Stimulated activated CD4-positive, alpha-beta T cell treated with anti-CD3 and anti-CD28 coated beads, TNF-alpha, amount 100 ng/mL, for 4 hours (primary cell): ENCODE measurements around the gene PKHD1.
"Not testable (repeated sequence)": the region's sequence is repeated elsewhere in the genome, so short reads cannot be mapped to it uniquely, and the experiment has no call there.

Experiments used
- DNase-seq, 3 experiments: peaks; one replicate each; pipeline ENCODE4 v3.0.0-alpha.2; 2020; ENCODE audit warnings: low read depth in 3 of 3

PKHD1 gene

DNA sequence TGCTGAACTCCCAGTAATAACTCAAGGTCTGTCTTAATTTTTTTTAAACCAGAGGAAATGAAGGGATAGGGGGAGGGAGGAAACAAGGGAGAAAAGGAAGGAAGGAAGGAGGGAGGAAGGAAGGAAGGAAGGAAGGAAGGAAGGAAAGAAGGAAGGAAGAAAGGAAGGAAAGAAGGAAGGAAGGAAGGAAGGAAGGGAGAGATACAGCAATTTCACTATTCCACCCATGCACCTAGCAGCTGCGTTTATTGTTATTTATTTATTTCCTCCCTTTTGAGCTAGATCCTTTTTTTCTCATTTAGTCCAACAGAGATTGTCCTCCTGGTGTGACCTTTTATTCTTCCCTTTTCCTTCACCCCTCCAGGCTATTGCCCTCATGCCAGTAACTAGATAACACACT, 97.6 kb downstream of the PKHD1 start:
- no peak for DNase-seq

- no peak for DNase-seq
Observed at GRCh38 chr6:51986864-51987263, 100.5 kb downstream of the PKHD1 start.

DNA sequence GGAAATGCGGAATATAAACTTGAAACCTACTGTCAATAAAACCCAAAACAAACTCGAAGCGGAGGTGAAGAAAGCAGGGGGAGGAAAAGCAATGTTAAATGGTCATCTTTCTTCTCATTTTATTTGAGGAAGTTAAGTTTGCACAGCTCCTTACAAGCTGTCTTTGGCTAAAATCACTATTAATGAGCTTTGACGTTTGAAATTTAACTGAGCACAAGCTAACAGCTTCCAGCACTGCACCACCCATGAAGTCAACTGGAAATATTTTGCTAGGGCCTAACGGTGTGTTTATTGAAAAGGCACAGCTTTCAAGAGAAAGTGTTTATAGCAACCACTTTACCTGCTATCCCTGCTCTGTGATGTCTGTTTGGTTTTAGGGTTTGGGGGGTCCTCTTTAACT, 103.8 kb downstream of the PKHD1 start:
- no peak for DNase-seq

GRCh38 chr6:51982695-51983094, 104.7 kb downstream of the PKHD1 start:
- not testable (repeated sequence) for DNase-seq

DNA sequence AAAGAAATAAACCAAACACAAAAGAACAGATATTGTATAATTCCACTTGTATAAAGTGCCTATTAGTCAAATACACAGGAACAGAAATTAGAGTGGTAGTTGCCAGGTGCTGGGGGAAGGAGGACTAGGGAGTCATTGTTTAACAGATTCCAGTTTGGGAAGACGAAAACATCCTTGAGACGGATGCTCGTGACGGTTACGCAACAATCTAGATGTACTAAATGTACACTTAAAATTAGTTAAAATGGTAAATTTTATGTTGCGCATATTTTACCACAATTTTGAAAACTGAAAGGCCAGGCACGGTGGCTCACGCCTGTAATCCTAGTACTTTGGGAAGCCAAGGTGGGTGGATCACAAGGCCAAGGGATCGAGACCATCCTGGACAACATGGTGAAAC, 111.0 kb downstream of the PKHD1 start:
- DNase-seq, result no peak

GRCh38 chr6:51972659-51973058, 114.8 kb downstream of the PKHD1 start:
- no peak for DNase-seq

DNA sequence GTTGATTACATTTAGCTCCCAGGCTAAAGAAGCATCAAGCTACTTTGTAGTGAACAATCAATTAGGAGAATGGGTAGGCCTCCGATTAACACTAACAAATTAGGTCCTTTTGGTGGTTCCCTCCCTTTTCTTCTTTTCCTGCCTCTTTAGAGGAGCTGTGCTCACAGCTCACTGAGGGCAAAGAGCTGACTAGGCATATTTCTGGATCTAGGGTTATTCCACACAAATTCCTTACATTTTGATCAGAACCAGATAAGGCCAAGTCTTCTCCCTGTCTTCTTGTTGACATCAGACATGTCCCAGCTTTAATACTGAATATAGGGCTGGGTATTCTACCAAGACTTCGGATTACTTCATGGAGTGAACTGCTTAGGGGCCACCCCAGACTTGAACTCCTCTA, 119.1 kb downstream of the PKHD1 start:
- DNase-seq, result no peak

DNA sequence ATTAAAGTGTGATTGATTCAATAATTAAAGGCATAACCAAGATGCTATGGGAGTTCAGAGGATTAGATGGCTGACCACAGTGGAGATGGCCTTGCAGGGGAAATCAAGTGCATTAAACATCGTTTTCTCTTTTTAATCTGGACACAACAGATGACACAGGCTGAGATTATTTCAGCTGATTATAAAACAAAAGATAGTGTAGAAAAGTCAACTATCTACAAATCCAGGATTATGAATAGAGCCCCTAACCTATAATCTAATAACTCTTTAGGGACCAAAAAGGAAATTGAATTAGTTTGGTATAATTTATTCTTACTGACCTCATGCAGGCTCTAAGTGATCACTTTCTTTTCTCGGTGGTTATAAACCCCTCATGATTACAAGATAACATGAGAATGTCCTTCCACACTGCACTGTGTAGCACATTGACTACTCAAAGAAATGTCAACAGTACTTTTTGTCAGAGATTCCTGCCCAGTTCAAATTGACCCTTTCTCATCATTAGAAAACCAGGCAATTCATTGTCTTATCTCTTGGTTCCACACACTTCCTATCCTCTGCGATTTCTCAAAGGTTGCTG, 122.1 kb downstream of the PKHD1 start:
- no peak for DNase-seq

GRCh38 chr6:51963980-51964379, 123.4 kb downstream of the PKHD1 start:
- DNase-seq, result no peak

GRCh38 chr6:51962354-51962753, 125.1 kb downstream of the PKHD1 start:
- DNase-seq, result no peak

DNA sequence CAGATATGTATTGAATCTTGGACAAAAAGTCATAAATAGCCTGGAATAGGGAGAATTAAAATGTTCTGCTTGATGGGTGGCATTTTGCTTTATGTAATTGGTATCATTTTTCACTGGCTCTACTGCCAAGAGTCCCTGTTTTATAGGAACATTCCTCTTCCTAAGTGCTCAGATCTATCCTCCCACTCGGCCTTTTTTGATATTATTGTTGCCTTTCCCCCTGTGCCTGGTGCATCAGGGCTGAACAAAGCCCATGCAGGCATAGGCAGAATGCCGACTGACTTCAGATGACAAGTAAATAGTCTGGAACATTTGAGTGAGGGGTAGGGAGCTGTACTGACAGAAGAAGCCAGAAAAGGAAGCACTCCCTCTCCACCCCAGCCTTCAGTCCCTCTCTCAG, 127.0 kb downstream of the PKHD1 start:
- no peak for DNase-seq

GRCh38 chr6:51959744-51960383, 127.5 kb downstream of the PKHD1 start:
- no peak for DNase-seq

- DNase-seq, result no peak
Observed at GRCh38 chr6:51954681-51955080, 132.7 kb downstream of the PKHD1 start.

- no peak for DNase-seq
Observed at GRCh38 chr6:51953246-51953645, 134.2 kb downstream of the PKHD1 start.

DNA sequence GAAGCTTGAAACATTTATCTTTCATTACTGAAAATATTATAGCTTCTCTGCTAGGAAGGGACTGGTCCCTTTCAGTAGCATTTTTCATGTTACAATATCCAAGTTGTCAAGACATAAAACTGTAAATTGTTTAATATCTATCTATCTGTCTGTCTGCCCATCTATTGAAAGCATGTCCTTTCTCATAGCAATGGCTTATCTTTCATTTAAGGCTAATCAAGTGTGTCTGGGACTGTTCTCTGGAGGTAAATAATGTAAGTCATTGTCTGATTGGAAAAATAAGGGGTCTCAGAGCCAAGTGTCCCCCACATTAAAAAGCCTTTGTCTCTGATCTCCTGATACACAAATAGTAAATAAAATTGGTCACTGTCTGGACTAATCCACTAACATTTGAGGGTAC, 135.5 kb downstream of the PKHD1 start:
- DNase-seq, result no peak

DNA sequence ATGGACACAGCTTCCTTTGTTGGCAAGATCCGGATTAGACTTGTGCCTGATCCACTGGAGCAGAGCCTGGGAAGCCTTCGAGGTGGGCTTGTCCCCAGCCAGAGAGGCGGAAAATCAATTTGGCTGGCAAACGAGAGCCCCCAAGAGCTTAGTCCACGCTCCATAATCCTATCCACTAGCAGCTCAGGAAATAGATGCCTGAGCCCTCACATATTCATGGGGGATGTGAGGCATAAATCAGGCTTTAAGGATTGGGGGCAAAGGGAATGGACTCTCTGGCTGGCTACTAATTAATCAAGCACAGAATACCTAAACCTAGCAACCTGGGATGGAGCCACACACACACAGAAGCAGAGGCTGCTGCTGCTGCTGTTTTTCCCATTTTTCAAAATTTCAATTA, 137.9 kb downstream of the PKHD1 start:
- DNase-seq, result no peak

GRCh38 chr6:51939695-51940094, 147.7 kb downstream of the PKHD1 start:
- not testable (repeated sequence) for DNase-seq

DNA sequence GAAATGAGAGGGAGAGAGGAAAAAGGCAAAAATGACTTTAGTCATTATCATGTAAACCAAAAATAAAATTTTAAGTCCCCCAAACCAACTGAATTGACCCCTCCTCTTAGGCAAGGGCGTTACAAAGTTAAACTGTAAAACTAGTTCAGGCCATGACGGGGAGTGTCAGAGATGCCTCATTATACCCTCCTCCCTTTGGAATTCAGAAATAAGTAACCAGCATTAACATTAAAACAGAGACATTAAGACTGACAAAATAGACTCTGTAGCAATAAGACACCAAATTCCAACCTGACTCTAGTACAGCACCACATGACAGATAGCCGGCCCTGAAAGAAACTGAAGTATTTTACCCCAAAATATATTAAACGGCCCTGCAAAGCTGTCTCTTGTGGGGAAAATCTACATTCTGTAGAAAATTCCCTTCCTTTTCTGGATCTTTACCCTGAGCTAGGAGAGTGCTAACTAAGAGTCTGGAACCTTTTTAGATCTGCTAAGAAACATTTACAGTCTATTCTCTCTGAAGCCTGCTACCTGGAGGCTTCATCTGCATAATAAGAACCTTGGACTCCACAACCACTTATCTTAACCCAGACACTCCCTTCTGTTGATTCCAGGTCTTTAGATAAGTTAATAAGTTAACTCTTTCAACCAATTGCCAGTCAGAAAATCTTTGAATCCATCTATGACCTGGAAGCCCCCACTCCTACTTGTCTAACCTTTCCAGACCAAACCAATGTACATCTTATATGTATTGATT, 150.7 kb downstream of the PKHD1 start:
- no peak for DNase-seq

DNA sequence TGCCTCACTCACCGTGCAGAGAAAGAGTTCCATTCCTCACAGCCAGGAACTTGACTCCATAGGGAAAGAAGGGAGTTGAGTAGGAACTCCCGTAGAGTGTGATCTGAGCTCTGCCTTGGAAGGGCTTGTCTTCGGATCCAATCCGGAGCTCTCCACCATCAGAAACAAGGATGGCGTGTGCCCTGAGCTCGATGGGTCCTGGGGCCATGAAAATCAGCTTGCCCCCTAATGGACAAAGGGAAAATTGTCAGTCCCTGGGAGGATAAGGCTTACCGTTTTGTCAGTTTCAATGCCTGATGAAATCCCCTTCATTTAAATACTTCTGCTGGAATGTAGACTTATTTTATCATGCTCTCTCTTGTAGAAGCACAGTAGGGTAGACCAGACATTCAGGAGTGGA, 153.3 kb downstream of the PKHD1 start:
- no peak for DNase-seq

- no peak for DNase-seq
Observed at GRCh38 chr6:51932956-51933355, 154.5 kb downstream of the PKHD1 start.

DNA sequence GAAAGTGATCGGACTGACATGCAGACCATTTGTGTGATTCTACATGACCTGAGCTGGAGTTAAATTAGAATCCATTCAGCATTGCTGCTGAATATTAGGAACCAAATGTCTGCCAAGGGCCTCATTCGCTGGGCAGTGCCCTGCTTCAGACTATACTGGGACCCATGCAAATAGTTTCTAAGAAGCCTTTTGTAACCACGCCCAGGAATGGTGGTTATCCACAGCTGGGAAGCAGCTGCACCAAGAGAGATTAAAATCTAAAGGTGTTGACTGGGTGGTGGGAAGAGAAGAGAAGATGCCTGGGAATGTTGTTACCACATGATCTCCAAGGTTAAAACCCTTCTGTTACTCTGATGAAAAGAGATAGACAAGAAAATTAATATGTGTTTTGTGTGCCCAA, 156.8 kb downstream of the PKHD1 start:
- DNase-seq, result no peak

GRCh38 chr6:51929934-51930574, 157.4 kb downstream of the PKHD1 start:
- no peak for DNase-seq

DNA sequence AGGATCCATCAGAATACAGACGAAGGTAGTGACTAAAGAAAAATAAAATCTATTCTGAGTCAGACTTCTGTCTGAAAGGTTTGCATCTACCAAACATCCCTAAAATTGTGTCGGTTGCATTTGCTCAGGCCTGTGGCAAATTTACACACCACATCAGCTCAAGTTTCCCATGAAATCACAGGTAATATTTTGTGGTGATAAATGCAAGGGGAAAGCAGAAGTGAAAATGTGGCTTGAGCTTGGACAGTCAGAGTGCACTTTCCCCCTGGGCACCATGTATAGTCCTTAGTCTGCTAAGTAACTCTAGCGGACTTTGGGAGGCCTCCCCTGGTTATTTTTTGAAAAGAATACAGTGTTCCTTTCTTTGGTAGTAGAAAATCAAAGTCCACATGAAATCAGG, 159.1 kb downstream of the PKHD1 start:
- no peak for DNase-seq
